Stimulated activated CD8-positive, alpha-beta memory T cell treated with anti-CD3 and anti-CD28 coated beads, Interleukin-12 subunit alpha, Interleukin-12 subunit beta, amount 100 ng/mL, for 1 hour (primary cell): ENCODE measurements around the gene GET3.
A peak's percentile ranks its signal among the peaks of the same experiment; 100 is the strongest.
"Not testable (repeated sequence)": the region's sequence is repeated elsewhere in the genome, so short reads cannot be mapped to it uniquely, and the experiment has no call there.

ENCODE experiments used
- DNase-seq: peaks from one replicate; pipeline ENCODE4 v3.0.0-alpha.2; 2020; ENCODE audit warnings: low read depth

Gene GET3

GRCh38 chr19:12792051-12792852 is 55.0 kb downstream of the GET3 start:
- peak; percentile 61 for DNase-seq

DNA sequence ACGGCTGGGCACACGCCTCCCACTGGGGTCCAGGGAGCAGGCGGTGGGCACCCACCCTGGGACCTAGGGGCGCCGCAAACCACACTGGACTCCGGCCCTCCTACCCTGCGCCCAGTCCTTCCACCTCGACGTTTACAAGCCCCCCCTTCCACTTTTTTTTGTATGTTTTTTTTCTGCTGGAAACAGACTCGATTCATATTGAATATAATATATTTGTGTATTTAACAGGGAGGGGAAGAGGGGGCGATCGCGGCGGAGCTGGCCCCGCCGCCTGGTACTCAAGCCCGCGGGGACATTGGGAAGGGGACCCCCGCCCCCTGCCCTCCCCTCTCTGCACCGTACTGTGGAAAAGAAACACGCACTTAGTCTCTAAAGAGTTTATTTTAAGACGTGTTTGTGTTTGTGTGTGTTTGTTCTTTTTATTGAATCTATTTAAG is 55.6 kb downstream of the GET3 start:
- DNase-seq: no peak

GRCh38 chr19:12793290-12794195 is 56.2 kb downstream of the GET3 start:
- peak; percentile 90 for DNase-seq

DNA sequence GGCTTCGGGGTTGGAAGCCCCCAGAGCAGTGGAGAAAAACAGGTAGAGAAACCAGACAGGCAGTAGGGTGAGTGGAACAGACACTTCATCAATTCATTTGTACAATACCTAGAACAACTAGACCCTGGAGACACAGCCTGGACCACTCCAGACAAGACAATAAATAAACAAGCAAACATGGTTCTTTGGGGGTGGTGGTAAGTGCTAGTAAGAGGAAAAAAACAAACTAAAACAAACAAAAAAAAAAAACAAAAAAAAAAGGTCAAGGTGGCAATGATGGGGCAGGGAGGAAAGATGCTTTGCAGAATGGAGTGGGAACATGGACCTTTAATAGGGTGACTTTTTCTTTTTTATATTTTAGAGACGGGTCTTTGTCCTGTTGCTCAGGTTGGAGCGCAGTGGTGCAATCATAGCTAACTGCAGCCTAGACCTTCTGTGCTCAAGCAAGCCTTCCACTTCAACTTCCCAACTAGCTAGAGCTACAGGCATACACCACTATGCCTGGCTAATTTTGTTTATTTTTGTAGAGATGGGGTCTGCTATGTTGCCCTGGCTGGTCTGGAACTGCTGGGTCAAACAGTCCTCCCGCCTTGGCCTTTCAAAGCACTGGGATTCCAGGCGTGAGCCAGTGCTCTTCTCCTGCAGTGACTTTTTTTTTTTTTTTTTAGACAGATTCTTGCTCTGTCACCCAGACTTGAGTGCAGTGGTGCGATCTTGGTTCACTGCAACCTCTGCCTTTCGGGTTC is 57.1 kb downstream of the GET3 start:
- no peak for DNase-seq

GRCh38 chr19:12794971-12795381 is 57.7 kb downstream of the GET3 start:
- DNase-seq: no peak

DNA sequence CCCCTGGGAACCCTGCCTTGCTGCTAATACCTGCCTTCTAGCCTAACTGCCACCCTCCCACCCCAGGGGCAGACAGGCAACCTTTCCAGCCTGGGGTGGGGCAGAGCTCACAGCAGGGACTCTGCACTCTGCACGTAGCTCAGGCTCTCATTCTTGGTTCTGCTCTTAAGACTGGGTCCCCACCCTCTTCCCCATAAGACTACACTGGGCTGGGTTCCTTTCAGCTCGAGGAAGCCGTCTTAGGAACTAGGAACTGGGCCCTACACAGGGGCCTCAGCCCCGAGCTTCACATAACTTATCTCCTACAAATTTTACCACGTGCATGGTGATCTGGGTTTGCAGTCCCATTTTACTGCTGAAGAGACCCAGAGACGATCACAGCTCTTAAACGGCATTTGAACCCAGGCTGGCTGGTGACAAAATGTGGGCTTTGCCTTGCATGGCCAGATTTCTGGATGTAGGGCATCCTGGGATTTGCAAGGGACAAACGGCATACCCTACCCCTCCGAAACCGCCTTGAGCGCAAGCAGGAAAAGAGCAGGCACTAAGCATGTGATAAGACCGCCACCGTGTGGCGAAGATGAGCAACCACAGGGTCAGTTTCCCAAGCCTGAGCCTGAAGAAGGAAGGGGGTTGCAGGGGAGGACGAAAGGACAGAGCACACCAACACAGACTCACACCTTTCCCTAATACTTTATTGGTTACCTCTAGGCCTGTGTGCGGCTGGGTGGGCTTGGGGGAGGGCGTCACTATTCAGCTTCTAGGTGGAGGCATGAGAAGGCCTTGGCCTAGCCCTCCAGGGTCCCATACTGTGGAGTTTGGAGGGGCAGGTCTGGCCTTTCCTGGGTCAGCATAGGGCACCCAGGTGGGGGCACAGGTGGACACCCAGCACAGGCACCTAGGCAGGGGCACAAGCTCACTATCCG is 59.1 kb downstream of the GET3 start:
- peak; percentile 65 for DNase-seq

- DNase-seq: no peak
These were observed 59.9 kb downstream of the GET3 start for GRCh38 chr19:12797141-12797587.

GRCh38 chr19:12797607-12798006 is 60.3 kb downstream of the GET3 start:
- not testable (repeated sequence) for DNase-seq
